ENCODE data around the gene EID2B. TPM values are rescaled to one million over a fixed set of nuclear protein-coding genes. Genes with fewer than 3 reads are reported as not detected.
A peak's percentile ranks its signal among the peaks of the same experiment; 100 is the strongest.

The EID2B gene, protein sequence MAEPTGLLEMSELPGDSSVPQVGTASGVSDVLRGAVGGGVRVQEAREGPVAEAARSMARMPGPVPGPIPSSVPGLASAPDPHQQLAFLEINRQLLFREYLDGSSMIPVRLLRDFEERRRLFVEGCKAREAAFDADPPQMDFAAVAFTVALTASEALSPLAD
- 4.7 and 5.1 TPM in 2 replicates for total RNA-seq

DNA sequence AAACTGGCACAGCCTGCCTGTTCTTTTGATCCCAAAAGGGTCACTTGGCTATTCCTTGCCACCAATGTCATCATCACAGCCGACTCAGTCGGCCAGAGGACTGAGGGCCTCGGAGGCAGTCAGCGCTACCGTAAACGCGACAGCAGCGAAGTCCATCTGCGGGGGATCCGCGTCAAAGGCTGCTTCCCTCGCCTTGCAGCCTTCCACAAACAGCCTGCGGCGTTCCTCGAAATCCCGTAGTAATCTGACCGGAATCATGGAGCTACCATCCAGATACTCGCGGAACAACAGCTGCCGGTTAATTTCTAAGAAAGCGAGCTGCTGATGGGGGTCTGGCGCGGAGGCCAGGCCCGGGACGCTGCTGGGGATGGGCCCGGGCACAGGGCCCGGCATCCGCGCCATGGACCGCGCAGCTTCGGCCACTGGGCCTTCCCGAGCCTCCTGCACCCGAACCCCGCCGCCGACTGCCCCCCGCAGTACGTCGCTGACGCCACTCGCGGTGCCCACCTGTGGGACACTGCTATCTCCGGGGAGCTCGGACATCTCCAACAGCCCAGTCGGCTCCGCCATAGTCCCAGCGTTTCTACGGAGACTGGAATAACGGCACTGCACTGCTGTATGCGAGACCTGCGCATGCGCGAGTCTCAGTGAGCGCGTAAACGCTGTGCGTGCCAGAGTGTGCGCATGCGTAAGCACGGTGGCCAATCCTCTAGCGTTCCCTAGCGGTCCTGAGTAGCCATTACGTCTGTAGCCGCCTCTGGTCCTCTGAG lies at the start of gene EID2B:
EID2B (minus strand) TSS at position 620 of the 770 bp plus-strand sequence; CDS start at position 570, 50 bp downstream.
- Histone ChIP-seq H2AFZ (ENCODE audit: low read length) (peak within 1 kb of the TSS; percentile 95), H3K4me2 (ENCODE audit: insufficient read depth, low read length) (peak within 1 kb of the TSS; percentile 98), H3K9me3 (ENCODE audit: low read depth, low read length) (no peaks in the 10 kb centered on the region), H3K79me2 (ENCODE audit: insufficient read depth, low read length) (peaks cover 33% of the 10 kb centered on the region), H3K4me1 (ENCODE audit: insufficient read depth, low read length) (peaks cover 4% of the 10 kb centered on the region), H3K36me3 (ENCODE audit: insufficient read depth, low read length) (no peaks in the 10 kb centered on the region), H4K20me1 (ENCODE audit: insufficient read depth, low read length) (peaks cover 10% of the 10 kb centered on the region), H3K27ac (ENCODE audit: low read depth, low read length) (peak within 1 kb of the TSS; percentile 81), H3K4me3 (ENCODE audit: insufficient read depth, low read length) (peak within 1 kb of the TSS; percentile 96), H3K27me3 (ENCODE audit: insufficient read depth, low read length) (no peaks in the 10 kb centered on the region)
- TF ChIP-seq, protein P1, sequence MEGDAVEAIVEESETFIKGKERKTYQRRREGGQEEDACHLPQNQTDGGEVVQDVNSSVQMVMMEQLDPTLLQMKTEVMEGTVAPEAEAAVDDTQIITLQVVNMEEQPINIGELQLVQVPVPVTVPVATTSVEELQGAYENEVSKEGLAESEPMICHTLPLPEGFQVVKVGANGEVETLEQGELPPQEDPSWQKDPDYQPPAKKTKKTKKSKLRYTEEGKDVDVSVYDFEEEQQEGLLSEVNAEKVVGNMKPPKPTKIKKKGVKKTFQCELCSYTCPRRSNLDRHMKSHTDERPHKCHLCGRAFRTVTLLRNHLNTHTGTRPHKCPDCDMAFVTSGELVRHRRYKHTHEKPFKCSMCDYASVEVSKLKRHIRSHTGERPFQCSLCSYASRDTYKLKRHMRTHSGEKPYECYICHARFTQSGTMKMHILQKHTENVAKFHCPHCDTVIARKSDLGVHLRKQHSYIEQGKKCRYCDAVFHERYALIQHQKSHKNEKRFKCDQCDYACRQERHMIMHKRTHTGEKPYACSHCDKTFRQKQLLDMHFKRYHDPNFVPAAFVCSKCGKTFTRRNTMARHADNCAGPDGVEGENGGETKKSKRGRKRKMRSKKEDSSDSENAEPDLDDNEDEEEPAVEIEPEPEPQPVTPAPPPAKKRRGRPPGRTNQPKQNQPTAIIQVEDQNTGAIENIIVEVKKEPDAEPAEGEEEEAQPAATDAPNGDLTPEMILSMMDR (IDR thresholded peaks at IDR 0.05; ENCODE audit: extremely low read depth, low read depth, low read length): peak; percentile 98
- peak; percentile 98 for DNase-seq (ENCODE audit: insufficient read length, low spot score, missing footprints)

DNA sequence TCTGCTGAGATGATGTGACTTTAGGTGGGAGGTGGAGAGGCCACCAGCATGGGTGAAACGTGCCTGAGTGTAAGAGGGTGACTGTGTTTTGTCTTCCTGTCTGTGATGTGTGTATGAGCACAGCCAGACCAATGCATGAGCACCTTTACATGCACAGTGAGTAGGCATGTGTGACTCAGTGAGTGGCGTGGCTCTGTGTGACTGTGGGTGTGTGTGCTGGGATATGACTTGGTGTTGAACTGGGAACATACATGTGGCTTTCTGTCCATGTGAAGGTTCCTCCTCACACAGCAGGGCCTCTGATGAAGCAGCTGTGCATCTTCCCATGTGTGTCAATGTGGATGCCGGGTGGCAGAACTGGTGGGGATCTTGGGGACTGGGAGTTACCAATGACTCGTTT lies 49.8 kb upstream of the EID2B start:
- TF ChIP-seq, protein P1 (IDR thresholded peaks at IDR 0.05; ENCODE audit: extremely low read depth, low read depth, low read length): no peak
- no peaks in the 10 kb centered on the region for H3K9me3 ChIP-seq (ENCODE audit: low read depth, low read length)
- H3K27ac ChIP-seq (ENCODE audit: low read depth, low read length): no peak overlapping the region
- H3K27me3 ChIP-seq (ENCODE audit: insufficient read depth, low read length): no peaks in the 10 kb centered on the region
- no peak for DNase-seq (ENCODE audit: insufficient read length, low spot score, missing footprints)
- no peaks in the 10 kb centered on the region for H3K79me2 ChIP-seq (ENCODE audit: insufficient read depth, low read length)
- H3K4me1 ChIP-seq (ENCODE audit: insufficient read depth, low read length): no peaks in the 10 kb centered on the region
- no peaks in the 10 kb centered on the region for H4K20me1 ChIP-seq (ENCODE audit: insufficient read depth, low read length)
- no peak overlapping the region for H3K4me3 ChIP-seq (ENCODE audit: insufficient read depth, low read length)
- no peak overlapping the region for H3K4me2 ChIP-seq (ENCODE audit: insufficient read depth, low read length)
- no peak overlapping the region for H2AFZ ChIP-seq (ENCODE audit: low read length)
- H3K36me3 ChIP-seq (ENCODE audit: insufficient read depth, low read length): no peaks in the 10 kb centered on the region

DNA sequence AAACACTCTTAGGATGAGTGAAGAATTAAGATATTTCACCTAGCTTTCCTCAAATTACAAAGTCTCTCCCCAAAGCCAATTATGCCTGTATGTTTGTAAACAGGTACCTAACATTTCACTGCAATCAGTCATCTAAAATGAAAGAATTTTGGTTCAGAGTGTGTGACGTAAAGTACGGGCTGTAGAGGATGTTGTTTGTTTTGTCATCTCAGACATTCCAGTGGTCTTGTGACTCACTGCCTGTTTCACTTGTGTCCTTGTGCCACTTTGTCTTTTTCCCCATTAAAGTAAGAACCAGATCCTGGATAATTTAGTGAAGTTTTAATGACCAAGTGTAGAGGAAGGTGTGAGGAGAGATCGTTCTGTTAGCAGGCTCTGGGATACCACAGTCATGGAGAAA lies 36.0 kb upstream of the EID2B start:
- Histone ChIP-seq H3K27me3 (ENCODE audit: insufficient read depth, low read length) (no peaks in the 10 kb centered on the region), H3K79me2 (ENCODE audit: insufficient read depth, low read length) (no peaks in the 10 kb centered on the region), H3K4me3 (ENCODE audit: insufficient read depth, low read length) (no peak overlapping the region), H3K4me2 (ENCODE audit: insufficient read depth, low read length) (no peak overlapping the region), H4K20me1 (ENCODE audit: insufficient read depth, low read length) (no peaks in the 10 kb centered on the region), H3K27ac (ENCODE audit: low read depth, low read length) (no peak overlapping the region), H3K36me3 (ENCODE audit: insufficient read depth, low read length) (no peaks in the 10 kb centered on the region), H3K4me1 (ENCODE audit: insufficient read depth, low read length) (no peaks in the 10 kb centered on the region), H3K9me3 (ENCODE audit: low read depth, low read length) (no peaks in the 10 kb centered on the region), H2AFZ (ENCODE audit: low read length) (no peak overlapping the region)
- TF ChIP-seq, protein P1 (IDR thresholded peaks at IDR 0.05; ENCODE audit: extremely low read depth, low read depth, low read length): no peak
- DNase-seq (ENCODE audit: insufficient read length, low spot score, missing footprints): no peak

DNA sequence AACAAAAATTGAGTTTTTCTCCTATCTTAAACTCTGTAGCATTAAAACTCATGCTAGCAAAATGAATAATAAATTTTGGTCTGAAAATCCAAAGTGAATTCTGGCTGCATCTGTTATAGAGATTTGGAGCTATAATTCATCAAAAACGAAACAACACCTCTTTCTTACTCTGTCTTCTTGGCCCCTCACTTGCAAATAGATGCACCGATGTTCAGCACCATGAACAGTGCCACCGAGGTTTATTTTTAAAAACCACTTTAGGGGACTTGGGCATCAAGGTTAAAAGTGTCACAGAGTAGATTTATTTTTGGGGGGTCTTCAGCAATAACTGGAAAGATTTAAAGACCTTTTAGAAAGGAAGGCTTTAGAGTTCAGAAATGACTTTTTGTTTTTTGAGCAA lies 33.4 kb upstream of the EID2B start:
- H2AFZ ChIP-seq (ENCODE audit: low read length): no peak overlapping the region
- no peaks in the 10 kb centered on the region for H4K20me1 ChIP-seq (ENCODE audit: insufficient read depth, low read length)
- peaks cover 2% of the 10 kb centered on the region for H3K27me3 ChIP-seq (ENCODE audit: insufficient read depth, low read length)
- H3K4me2 ChIP-seq (ENCODE audit: insufficient read depth, low read length): no peak overlapping the region
- no peak for DNase-seq (ENCODE audit: insufficient read length, low spot score, missing footprints)
- no peaks in the 10 kb centered on the region for H3K9me3 ChIP-seq (ENCODE audit: low read depth, low read length)
- no peak overlapping the region for H3K4me3 ChIP-seq (ENCODE audit: insufficient read depth, low read length)
- H3K36me3 ChIP-seq (ENCODE audit: insufficient read depth, low read length): no peaks in the 10 kb centered on the region
- H3K79me2 ChIP-seq (ENCODE audit: insufficient read depth, low read length): no peaks in the 10 kb centered on the region
- H3K27ac ChIP-seq (ENCODE audit: low read depth, low read length): no peak overlapping the region
- H3K4me1 ChIP-seq (ENCODE audit: insufficient read depth, low read length): no peaks in the 10 kb centered on the region
- TF ChIP-seq, protein P1 (IDR thresholded peaks at IDR 0.05; ENCODE audit: extremely low read depth, low read depth, low read length): no peak

All from osteoblast (primary cell).